NT2/D1 (cell line): ENCODE data around the gene SGSM2.
A peak's percentile ranks its signal among the peaks of the same experiment; 100 is the strongest.

Source experiments
- DNase-seq: peaks from one replicate; pipeline ENCODE4 v3.0.0-alpha.2; 2011; ENCODE audit warnings: low read depth, low spot score
- H3K27me3 ChIP-seq: 2 replicates; pipeline ENCODE4 v1.6.0; 2011; ENCODE audit warnings: mild to moderate bottlenecking; ENCODE audit not compliant: insufficient read length, insufficient read depth
- H3K36me3 ChIP-seq: 2 replicates; pipeline ENCODE4 v1.6.1; 2011; ENCODE audit warnings: mild to moderate bottlenecking, low read length, mixed read lengths; ENCODE audit not compliant: insufficient read depth, insufficient read length
- H3K4me1 ChIP-seq: 2 replicates; pipeline ENCODE4 v1.5.1; 2011; ENCODE audit not compliant: insufficient read depth, insufficient read length
- H3K4me3 ChIP-seq: 2 replicates; pipeline ENCODE4 v1.5.1; 2011; ENCODE audit warnings: low read depth; ENCODE audit not compliant: insufficient read length
- H3K9ac ChIP-seq: 2 replicates; pipeline ENCODE4 v1.6.0; 2011; ENCODE audit warnings: low read depth; ENCODE audit not compliant: insufficient read length
- H3K9me3 ChIP-seq: 2 replicates; pipeline ENCODE4 v1.5.1; 2011; ENCODE audit warnings: mild to moderate bottlenecking, low read length; ENCODE audit not compliant: insufficient read depth
- SUZ12 ChIP-seq: IDR thresholded peaks from 2 replicates; pipeline ENCODE4 v1.6.1; 2011; ENCODE audit not compliant: insufficient read length, insufficient read depth; ENCODE audit errors: extremely low read depth
- YY1 ChIP-seq: IDR thresholded peaks from 2 replicates; pipeline ENCODE4 v1.6.1; 2011; ENCODE audit not compliant: insufficient read length, insufficient read depth
- ZNF274 ChIP-seq: IDR thresholded peaks from 2 replicates; pipeline ENCODE4 v1.6.1; 2011; ENCODE audit warnings: mild to moderate bottlenecking, low read depth, low read length

Gene SGSM2

DNA sequence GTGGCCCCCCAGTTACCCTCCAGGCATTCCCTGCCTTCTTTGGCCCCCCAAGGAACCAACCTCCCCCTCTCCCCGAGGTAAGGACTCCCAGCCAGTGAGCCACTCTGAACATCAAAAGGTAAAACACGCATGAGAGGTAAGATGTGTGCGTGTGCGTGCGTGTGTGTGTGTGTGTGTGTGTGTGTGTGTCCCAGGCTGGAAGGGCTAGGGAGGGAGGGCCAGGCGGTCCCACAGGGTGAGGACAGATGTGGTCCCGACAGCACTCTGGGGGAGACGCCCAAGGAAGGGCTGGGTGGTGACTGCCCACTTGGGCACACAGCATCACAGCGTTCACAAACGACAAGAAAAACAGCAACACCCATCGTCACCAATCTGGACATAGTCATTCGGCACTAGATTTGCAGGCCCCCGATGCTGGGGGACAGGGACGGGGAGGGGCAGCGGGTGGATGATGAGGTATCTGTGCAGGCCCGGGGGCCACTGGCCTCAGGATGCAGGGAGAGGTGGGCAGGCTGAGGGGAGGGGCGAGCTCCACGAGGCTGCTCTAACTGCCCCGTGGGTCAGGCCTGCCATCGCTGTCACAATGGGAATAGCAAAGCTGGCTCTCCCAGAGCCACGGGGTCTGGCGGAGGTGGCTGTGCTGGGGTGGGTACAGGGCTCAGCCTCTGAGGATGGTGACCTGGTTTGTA, 47.3 kb downstream of the SGSM2 start:
- Histone ChIP-seq H3K27me3 (no peaks in the 10 kb centered on the region), H3K9ac (peak overlapping the region; percentile 32), H3K36me3 (peaks cover 42% of the 10 kb centered on the region), H3K4me1 (peaks cover 23% of the 10 kb centered on the region), H3K9me3 (no peaks in the 10 kb centered on the region), H3K4me3 (no peak overlapping the region)
- no peak for TF ChIP-seq YY1
- no peak for TF ChIP-seq ZNF274
- TF ChIP-seq SUZ12, result no peak
- no peak for DNase-seq

DNA sequence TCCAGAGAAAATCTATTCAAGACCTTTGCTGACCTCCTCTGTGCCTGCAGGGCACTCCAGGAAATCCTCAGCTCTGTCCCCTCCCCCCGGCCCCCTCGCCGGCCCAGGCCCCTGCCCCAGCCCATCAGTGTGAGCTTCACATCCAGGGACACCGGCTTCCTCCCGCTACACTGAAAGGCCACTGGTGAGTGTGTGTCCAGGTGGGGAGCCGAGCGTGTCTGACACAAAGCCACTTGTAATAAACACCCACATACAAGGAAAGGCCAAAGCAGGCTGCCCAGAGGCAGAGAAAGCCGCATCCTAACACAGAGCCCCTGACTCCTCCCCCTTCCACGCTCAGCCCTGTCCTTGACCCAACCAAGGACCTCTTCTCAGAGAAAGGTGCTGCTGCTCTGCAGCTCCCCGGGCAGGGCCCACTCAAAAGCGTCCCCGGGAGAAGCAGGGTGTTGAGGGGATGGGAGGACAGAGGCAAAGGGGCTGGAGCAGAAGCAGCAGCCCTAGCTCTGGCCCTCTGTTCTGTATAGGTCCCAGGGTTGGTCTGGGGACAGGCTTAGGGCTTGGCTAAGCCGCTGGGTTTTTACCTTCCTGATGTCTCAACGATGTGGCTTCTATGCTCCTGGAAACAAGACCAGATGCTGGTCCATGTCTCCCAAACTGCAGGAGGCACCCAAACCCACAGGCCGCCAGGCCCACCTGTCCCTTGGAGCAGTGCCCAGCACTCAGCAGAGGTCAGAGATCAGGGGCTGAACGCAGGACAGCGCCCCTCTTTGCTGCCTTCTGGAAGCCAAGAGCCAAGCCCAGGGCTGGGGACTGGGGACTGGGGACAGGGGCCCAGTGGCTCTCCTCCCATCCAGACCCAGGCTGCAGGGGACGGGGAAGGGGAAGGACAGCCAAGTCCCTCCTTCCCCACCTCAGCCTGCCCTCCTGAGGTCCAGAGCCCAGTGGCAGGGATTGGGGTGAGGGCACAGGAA, 48.2 kb downstream of the SGSM2 start:
- Histone ChIP-seq H3K36me3 (peaks cover 33% of the 10 kb centered on the region), H3K27me3 (no peaks in the 10 kb centered on the region)
- DNase-seq, result no peak

DNA sequence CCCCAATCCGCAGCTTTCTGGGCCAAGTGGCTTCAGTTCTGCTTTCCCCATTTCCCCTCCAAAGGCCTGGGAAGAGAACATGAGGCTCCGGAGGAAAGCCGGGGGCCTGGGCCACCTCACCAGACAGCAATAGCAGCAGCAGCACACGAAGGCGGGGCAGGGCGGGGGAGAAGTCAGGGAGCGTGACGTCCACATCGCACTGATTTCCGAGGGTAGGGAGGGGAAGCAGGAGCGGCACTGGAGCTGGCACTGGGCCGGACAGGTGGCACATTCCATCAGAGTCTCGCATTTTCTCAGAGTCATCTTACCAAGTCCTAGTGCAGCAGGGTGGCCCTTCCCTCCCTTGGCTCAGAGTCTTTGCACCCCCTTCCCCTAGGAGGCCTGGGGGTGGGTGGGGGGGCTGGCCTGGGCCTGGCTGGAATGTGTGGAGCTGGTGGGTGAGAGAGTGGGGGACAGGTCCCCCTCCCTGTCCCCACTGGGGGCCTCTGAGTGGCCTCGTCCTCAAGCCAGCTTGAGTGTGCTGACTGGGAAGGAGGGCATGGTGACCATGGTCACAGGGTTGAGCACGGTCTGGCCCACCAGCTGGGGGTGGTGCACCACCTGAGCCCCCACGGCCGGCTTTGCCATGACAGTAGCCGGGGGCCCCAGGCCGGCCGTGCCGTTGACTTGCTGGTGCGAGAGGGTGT, 49.2 kb downstream of the SGSM2 start:
- Histone ChIP-seq H3K9ac (no peak overlapping the region), H3K9me3 (no peaks in the 10 kb centered on the region), H3K4me3 (no peak overlapping the region), H3K4me1 (peaks cover 28% of the 10 kb centered on the region), H3K36me3 (peaks cover 26% of the 10 kb centered on the region), H3K27me3 (no peaks in the 10 kb centered on the region)
- TF ChIP-seq ZNF274 (no peak), YY1 (no peak), SUZ12 (no peak)
- no peak for DNase-seq

More for the DNA sequence above, 48.2 kb downstream of the SGSM2 start:
- Histone ChIP-seq H3K4me3 (no peak overlapping the region), H3K9ac (peak overlapping the region; percentile 32), H3K4me1 (peaks cover 24% of the 10 kb centered on the region), H3K9me3 (no peaks in the 10 kb centered on the region)
- TF ChIP-seq ZNF274 (no peak), YY1 (no peak), SUZ12 (no peak)

DNA sequence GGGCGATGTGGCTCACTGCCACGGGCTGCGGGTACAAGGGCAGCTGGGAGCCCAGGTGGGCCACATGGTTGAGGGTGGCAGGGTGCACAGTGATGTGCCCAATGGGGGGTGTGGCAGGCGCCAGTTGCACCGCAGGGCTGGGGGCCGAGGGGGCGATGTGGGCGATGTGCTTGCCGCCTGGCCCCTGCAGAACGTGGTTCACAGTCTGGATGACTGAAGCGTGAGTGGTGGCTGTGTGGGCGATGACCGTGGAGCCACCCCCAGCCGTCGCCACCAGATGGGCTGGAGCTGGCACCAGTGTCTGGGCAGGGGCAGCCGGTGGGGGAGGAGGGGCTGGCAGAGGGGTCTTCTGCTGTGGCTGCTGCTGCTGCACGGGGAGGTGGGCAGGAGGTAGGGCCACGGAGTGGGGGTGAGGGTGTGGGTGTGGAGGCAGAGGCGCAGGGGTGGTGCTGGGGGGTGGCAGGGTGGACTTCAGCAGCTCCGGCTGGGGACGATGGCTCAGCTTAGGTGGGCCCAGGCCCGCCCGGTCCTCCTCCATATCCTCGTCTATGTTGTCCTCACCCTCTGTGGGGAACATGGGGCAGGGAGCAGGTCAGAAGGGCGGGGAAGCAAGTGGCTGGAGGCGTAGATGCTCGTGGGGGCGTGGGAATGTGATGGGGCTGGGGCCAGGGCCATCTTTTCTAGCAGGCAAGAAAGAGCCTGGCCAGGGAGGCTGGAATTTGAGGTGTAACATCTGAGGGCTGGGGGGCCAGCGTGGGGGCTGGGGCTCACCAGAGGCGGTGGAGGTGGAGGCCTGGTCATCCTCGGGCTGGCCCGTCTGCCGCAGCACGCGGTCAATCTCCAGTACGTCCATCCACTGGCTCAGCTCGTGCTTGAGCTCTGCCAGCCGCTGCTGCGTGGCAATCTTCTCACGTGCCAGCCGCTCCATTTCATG, 50.1 kb downstream of the SGSM2 start:
- H3K9ac ChIP-seq, result no peak overlapping the region
- no peaks in the 10 kb centered on the region for H3K9me3 ChIP-seq
- peaks cover 32% of the 10 kb centered on the region for H3K4me1 ChIP-seq
- TF ChIP-seq YY1 (no peak), ZNF274 (no peak), SUZ12 (no peak)
- H3K27me3 ChIP-seq, result no peaks in the 10 kb centered on the region
- peaks cover 27% of the 10 kb centered on the region for H3K36me3 ChIP-seq
- no peak for DNase-seq
- no peak overlapping the region for H3K4me3 ChIP-seq

DNA sequence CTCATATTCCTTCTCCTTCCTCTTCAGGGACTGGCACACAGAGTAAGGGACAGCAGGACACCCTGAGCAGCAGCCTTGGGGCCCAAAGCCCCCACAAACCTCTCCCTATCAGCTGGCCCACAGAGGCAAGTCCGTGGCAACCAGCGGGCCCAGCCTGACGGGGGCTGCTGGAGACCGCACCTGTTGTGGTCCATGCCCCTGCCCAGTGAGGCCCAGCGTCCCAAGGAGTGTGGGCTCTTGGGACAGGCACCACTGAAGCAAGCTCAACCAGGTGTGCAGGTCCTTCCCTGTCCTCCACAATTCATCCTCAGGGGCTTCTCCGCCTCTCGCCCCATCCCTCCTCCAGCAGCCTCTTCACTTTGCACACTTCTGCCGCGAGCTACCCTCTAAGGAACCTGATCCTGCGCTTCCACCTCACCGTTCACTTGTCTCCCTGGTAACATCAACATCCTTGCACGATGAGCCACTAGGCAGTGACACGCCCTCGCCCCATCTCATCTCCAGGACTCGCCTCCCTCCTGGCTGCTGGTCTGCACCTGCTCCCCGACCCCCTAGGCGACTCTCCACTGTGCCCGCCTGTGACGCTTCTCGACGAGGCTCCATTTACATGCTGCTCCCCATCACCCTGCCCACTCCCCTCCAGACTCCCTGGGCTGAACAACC, 50.9 kb downstream of the SGSM2 start:
- Histone ChIP-seq H3K4me1 (peaks cover 30% of the 10 kb centered on the region), H3K27me3 (no peaks in the 10 kb centered on the region), H3K9me3 (no peaks in the 10 kb centered on the region), H3K36me3 (peaks cover 27% of the 10 kb centered on the region), H3K9ac (no peak overlapping the region), H3K4me3 (no peak overlapping the region)
- no peak for DNase-seq
- no peak for TF ChIP-seq YY1
- TF ChIP-seq SUZ12, result no peak
- no peak for TF ChIP-seq ZNF274

DNA sequence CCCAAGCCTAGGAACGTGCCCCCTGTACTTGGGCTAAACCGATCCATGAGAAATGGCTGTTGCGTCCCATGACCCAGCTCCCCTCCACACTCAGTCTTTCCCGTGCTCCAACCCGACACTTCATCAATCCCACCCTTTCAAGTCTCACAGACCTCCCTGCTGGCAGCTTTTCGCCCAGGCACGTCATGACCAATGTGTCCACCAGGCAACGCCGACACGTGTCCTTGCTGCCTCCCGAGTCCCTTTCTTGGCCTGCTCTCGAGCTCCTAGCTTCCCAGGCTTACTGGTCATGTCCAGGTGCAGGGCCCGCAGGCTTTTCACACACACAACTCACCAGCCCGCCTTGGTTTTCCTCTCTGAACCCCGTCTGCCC, 51.4 kb downstream of the SGSM2 start:
- no peaks in the 10 kb centered on the region for H3K9me3 ChIP-seq
- peaks cover 29% of the 10 kb centered on the region for H3K4me1 ChIP-seq
- no peak overlapping the region for H3K4me3 ChIP-seq
- H3K9ac ChIP-seq, result peak overlapping the region; percentile 26
- TF ChIP-seq SUZ12 (no peak), ZNF274 (no peak), YY1 (no peak)
- peaks cover 27% of the 10 kb centered on the region for H3K36me3 ChIP-seq
- no peak for DNase-seq
- H3K27me3 ChIP-seq, result no peaks in the 10 kb centered on the region
